DND-41 (cell line): Measurements from ENCODE around the gene ORM2.
"Not testable (repeated sequence)": the region's sequence is repeated elsewhere in the genome, so short reads cannot be mapped to it uniquely, and the experiment has no call there.

Source experiments
- ATAC-seq: fragments of 200-7000 bp; cut with Tn5 transposase; 3 replicates; pipeline ENCODE4 v1.9.1; 2021; ENCODE audit warnings: low read depth; ENCODE audit not compliant: insufficient read depth
- DNase-seq: peaks from one replicate; pipeline ENCODE4 v3.0.0-alpha.2; 2020
- H2AFZ ChIP-seq: 2 replicates; pipeline ENCODE4 v1.6.0; 2012; ENCODE audit warnings: low read depth, low read length
- H3K27ac ChIP-seq: 2 replicates; pipeline ENCODE4 v1.5.1; 2012; ENCODE audit warnings: low read length, inconsistent platforms
- H3K27me3 ChIP-seq: fragments of 200-600 bp; sonication (generic); 2 replicates; pipeline ENCODE4 v1.6.0; 2012; ENCODE audit warnings: low read length, mild to moderate bottlenecking, inconsistent platforms; ENCODE audit not compliant: insufficient read depth, poor library complexity
- H3K36me3 ChIP-seq: 2 replicates; pipeline ENCODE4 v1.5.1; 2012; ENCODE audit warnings: low read length, inconsistent platforms; ENCODE audit not compliant: insufficient read depth
- H3K4me1 ChIP-seq: 2 replicates; pipeline ENCODE4 v1.5.1; 2012; ENCODE audit warnings: mild to moderate bottlenecking, low read length; ENCODE audit not compliant: insufficient read depth
- H3K4me2 ChIP-seq: 2 replicates; pipeline ENCODE4 v1.6.0; 2012; ENCODE audit warnings: mild to moderate bottlenecking, moderate library complexity, low read length, inconsistent platforms; ENCODE audit not compliant: insufficient read depth
- H3K4me3 ChIP-seq, 2 experiments: fragments of 200-600 bp in 1 of 2; shearing (Covaris generic) in 1 of 2; 2 replicates each; pipeline ENCODE4 v1.5.1; 2012 to 2016; ENCODE audit warnings: inconsistent platforms in 2 of 2, low read length in 2 of 2, mild to moderate bottlenecking in 2 of 2, low read depth in 1 of 2, moderate library complexity in 1 of 2
- H3K79me2 ChIP-seq: 2 replicates; pipeline ENCODE4 v1.6.0; 2012; ENCODE audit warnings: low read length, inconsistent platforms; ENCODE audit not compliant: insufficient read depth
- H3K9ac ChIP-seq: 2 replicates; pipeline ENCODE4 v1.6.0; 2012; ENCODE audit warnings: low read depth, mild to moderate bottlenecking, inconsistent platforms, low read length, moderate library complexity
- H3K9me3 ChIP-seq: 2 replicates; pipeline ENCODE4 v1.5.1; 2012; ENCODE audit warnings: low read length, moderate library complexity, mild to moderate bottlenecking, inconsistent platforms; ENCODE audit not compliant: insufficient read depth, severe bottlenecking
- H4K20me1 ChIP-seq: 2 replicates; pipeline ENCODE4 v1.6.0; 2012; ENCODE audit warnings: low read length; ENCODE audit not compliant: insufficient read depth
- EZH2 ChIP-seq: IDR thresholded peaks from 3 replicates; pipeline ENCODE4 v1.6.1; 2012; ENCODE audit warnings: borderline replicate concordance, low read depth, mild to moderate bottlenecking, moderate library complexity, low read length, inconsistent platforms; ENCODE audit not compliant: severe bottlenecking
- TF ChIP-seq, protein P1 (sequence below): IDR thresholded peaks from 2 replicates; pipeline ENCODE4 v1.5.1; 2012; ENCODE audit warnings: borderline replicate concordance, low read length, moderate library complexity, mild to moderate bottlenecking; ENCODE audit not compliant: poor library complexity, severe bottlenecking; ENCODE audit errors: extremely low read depth

ORM2 gene

DNA sequence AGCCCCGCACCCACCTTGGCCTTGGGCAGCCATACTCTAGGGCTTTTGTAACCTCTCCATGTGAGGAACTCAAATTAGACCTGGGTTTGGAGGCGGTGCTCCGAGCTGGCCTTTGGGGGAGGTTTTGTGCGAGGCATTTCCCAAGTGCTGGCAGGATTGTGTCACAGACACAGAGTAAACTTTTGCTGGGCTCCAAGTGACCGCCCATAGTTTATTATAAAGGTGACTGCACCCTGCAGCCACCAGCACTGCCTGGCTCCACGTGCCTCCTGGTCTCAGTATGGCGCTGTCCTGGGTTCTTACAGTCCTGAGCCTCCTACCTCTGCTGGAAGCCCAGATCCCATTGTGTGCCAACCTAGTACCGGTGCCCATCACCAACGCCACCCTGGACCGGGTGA is at the start of gene ORM2:
Gene ORM2, plus strand, starts transcription at position 245 of the 398 bp plus-strand sequence. Its CDS starts 36 bp downstream, at position 281.
- H3K4me3 ChIP-seq, H3K4me1 ChIP-seq, H4K20me1 ChIP-seq, H3K9ac ChIP-seq, H3K79me2 ChIP-seq, ATAC-seq, H3K27me3 ChIP-seq, DNase-seq, H3K27ac ChIP-seq, H3K36me3 ChIP-seq, H3K9me3 ChIP-seq, H3K4me2 ChIP-seq, H2AFZ ChIP-seq: not testable (repeated sequence)

DNA sequence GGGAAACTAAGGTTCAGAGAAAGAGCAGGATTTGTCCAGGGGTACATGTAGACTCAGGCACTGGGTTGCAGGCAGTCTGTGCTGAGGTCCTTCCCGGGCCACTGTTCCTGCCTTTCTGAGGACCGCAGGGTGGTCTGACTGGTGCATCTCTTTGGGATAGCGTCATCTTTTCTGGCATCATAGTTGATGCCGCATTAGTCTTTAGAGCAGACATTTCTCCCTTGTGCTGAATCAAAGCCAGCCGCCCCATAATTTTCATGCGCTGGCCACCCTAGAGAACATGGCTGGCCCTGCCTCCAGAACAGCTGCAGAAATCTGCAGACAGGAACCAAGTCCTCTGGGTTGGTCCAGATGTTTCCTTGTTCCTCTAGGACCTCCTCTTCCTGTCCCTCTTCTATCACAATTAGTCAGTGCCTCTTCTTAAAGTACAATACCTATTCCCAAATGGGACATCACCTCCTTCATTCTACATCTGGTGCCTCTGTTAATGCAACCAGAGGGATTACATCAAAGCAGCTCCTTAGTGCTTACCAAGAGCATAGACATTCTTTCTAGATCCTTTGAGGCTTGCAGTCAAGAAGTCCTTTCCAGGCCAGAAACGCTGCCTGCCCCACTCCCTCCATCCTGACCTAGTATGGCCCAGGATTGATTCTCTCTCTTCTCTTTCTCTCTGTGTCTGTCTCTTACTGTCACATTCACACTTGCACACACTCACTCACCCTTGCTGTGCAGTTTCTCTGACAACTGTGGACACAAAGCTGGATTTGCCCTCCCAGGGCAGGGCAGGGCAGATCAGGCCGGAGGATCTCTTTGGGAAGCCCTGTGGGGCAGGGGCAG is 48.8 kb upstream of the ORM2 start:
- H3K4me1 ChIP-seq, result no peaks in the 10 kb centered on the region
- ATAC-seq, result no peak
- H3K4me2 ChIP-seq, result no peak overlapping the region

DNA sequence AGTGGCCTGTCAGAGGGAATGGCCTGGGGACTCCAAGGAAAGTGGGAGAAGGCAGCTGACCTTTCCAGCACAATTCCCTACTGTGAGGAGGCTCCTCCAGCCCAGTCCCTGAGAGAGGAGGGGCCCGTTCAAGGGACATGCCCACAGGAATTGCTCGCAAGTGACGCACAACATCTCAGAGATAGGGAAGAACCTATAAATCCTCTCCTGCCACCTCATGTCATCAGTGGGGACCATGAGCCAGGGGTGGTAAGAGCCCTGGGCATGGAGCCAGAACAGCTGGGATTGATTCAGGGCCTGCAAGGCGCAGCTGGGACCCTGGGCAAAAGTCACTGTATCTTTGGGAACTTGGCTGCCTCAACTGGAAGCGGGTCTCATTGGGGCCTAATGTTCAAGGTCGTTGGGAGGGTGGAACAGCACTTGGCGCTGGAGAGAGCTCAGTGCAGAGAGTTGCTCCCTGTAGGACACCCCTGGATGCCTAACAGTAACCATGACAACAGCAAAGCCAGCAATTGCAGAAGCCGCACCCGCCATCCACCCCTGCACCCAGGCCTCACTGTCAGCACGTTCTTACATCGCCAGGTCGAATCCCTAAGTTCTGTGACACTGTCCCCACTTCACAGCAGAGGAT is 48.1 kb upstream of the ORM2 start:
- TF ChIP-seq, protein P1, sequence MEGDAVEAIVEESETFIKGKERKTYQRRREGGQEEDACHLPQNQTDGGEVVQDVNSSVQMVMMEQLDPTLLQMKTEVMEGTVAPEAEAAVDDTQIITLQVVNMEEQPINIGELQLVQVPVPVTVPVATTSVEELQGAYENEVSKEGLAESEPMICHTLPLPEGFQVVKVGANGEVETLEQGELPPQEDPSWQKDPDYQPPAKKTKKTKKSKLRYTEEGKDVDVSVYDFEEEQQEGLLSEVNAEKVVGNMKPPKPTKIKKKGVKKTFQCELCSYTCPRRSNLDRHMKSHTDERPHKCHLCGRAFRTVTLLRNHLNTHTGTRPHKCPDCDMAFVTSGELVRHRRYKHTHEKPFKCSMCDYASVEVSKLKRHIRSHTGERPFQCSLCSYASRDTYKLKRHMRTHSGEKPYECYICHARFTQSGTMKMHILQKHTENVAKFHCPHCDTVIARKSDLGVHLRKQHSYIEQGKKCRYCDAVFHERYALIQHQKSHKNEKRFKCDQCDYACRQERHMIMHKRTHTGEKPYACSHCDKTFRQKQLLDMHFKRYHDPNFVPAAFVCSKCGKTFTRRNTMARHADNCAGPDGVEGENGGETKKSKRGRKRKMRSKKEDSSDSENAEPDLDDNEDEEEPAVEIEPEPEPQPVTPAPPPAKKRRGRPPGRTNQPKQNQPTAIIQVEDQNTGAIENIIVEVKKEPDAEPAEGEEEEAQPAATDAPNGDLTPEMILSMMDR, result no peak
- TF ChIP-seq EZH2, result no peak
- no peak overlapping the region for H3K4me2 ChIP-seq
- no peaks in the 10 kb centered on the region for H3K79me2 ChIP-seq
- H2AFZ ChIP-seq, result no peak overlapping the region
- H3K27me3 ChIP-seq, result no peaks in the 10 kb centered on the region
- H4K20me1 ChIP-seq, result no peaks in the 10 kb centered on the region; the same call in 1 of the 2 replicates
- no peaks in the 10 kb centered on the region for H3K36me3 ChIP-seq
- no peak overlapping the region for H3K9ac ChIP-seq
- H3K4me1 ChIP-seq, result no peaks in the 10 kb centered on the region
- no peak for DNase-seq
- no peak for ATAC-seq
- no peak overlapping the region for H3K27ac ChIP-seq
- no peak overlapping the region for H3K4me3 ChIP-seq
- H3K9me3 ChIP-seq, result no peaks in the 10 kb centered on the region

More for the DNA sequence above, 48.8 kb upstream of the ORM2 start:
- DNase-seq, result no peak
- Histone ChIP-seq H3K27ac (no peak overlapping the region), H3K9me3 (no peaks in the 10 kb centered on the region), H3K9ac (no peak overlapping the region), H3K79me2 (no peaks in the 10 kb centered on the region), H3K4me3 (no peak overlapping the region), H2AFZ (no peak overlapping the region), H4K20me1 (no peaks in the 10 kb centered on the region; the same call in 1 of the 2 replicates), H3K27me3 (no peaks in the 10 kb centered on the region), H3K36me3 (no peaks in the 10 kb centered on the region)
- TF ChIP-seq, protein P1, result no peak
- TF ChIP-seq EZH2, result no peak

DNA sequence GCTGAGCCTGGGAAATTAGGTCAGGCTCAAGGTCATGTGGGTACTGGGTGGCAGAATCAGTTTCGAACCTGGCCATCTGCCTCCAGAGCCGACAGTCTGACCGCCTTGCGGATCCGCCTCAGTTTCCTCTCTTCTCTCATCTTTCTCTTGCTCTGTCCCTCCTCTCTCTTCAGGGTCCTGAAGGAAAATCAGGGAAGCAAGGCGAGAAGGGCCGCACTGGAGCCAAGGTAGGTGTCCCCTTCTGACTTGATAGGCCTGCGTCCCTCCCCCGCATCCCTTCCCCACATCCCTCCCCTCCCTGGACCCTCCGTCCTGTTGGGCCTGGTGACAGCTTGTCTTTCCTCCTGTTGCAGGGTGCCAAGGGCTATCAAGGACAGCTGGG is 47.6 kb upstream of the ORM2 start:
- TF ChIP-seq, protein P1, result no peak
- TF ChIP-seq EZH2, result no peak
- Histone ChIP-seq H3K9ac (no peak overlapping the region), H2AFZ (no peak overlapping the region), H3K4me2 (no peak overlapping the region), H3K27ac (no peak overlapping the region), H3K4me1 (no peaks in the 10 kb centered on the region), H4K20me1 (no peaks in the 10 kb centered on the region; the same call in 1 of the 2 replicates), H3K27me3 (no peaks in the 10 kb centered on the region), H3K79me2 (no peaks in the 10 kb centered on the region), H3K9me3 (no peaks in the 10 kb centered on the region), H3K4me3 (no peak overlapping the region), H3K36me3 (no peaks in the 10 kb centered on the region)
- DNase-seq (no peak), ATAC-seq (no peak)
